Immature natural killer cell (primary cell): Measurements from ENCODE around the gene APBA2. TPM values are rescaled to one million over a fixed set of nuclear protein-coding genes. Genes with fewer than 3 reads are reported as not detected.
"Not testable (repeated sequence)": the region's sequence is repeated elsewhere in the genome, so short reads cannot be mapped to it uniquely, and the experiment has no call there.

Source experiments
- DNase-seq, 3 donors: peaks; one replicate each; pipeline ENCODE4 v3.0.0; 2022; ENCODE audit warnings: mixed read lengths in 1 of 3
- H3K27ac Mint-ChIP-seq, 6 donors: one replicate each; pipeline ENCODE4 v1.8.0; 2020; ENCODE audit warnings: mixed read lengths in 6 of 6, mild to moderate bottlenecking in 5 of 6, inconsistent platforms in 4 of 6, moderate library complexity in 3 of 6
- H3K27me3 Mint-ChIP-seq, 3 donors: one replicate each; pipeline ENCODE4 v1.8.0; 2020 to 2021; ENCODE audit warnings: low read depth in 3 of 3, mild to moderate bottlenecking in 3 of 3, mixed read lengths in 3 of 3, moderate library complexity in 3 of 3, inconsistent platforms in 1 of 3
- H3K36me3 Mint-ChIP-seq, 3 donors: one replicate each; pipeline ENCODE4 v1.8.0; 2020; ENCODE audit warnings: mixed read lengths in 3 of 3, inconsistent platforms in 2 of 3, mild to moderate bottlenecking in 2 of 3
- H3K4me1 Mint-ChIP-seq, 2 donors: one replicate each; pipeline ENCODE4 v1.8.0; 2020; ENCODE audit warnings: inconsistent platforms in 2 of 2, mild to moderate bottlenecking in 2 of 2, mixed read lengths in 2 of 2, moderate library complexity in 1 of 2
- H3K4me3 Mint-ChIP-seq, 5 donors: one replicate each; pipeline ENCODE4 v1.8.0; 2020; ENCODE audit warnings: mild to moderate bottlenecking in 5 of 5, mixed read lengths in 5 of 5, inconsistent platforms in 3 of 5, moderate library complexity in 3 of 5
- H3K9me3 Mint-ChIP-seq, 6 donors: one replicate each; pipeline ENCODE4 v1.8.0; 2020; ENCODE audit warnings: mild to moderate bottlenecking in 6 of 6, mixed read lengths in 6 of 6, inconsistent platforms in 4 of 6, moderate library complexity in 3 of 6
- polyA plus RNA-seq, 3 donors: library from polyadenylated mRNA; unstranded; fragments of 300-500 nt; fragmentation: Illumina TruSeq; gene quantifications; one replicate each; pipeline ENCODE4 v1.2.3, GENCODE V29; 2021

The APBA2 gene
- polyA plus RNA-seq, 3 donors from 2014 or later = 24.4 to 68.7 (median 25.4) TPM

GRCh38 chr15:28885128-28885629 lies 595 bp upstream of the APBA2 start:
- H3K4me1 Mint-ChIP-seq = peaks cover 31 to 34% of the 10 kb centered on the region in 2 donors
- no peak for DNase-seq
- H3K9me3 Mint-ChIP-seq = no peaks in the 10 kb centered on the region
- peak overlapping the region; percentile 58 to 76 (median 66) for H3K4me3 Mint-ChIP-seq
- H3K27me3 Mint-ChIP-seq = peaks cover 0 to 2% (median 0%) of the 10 kb centered on the region in 3 donors
- H3K36me3 Mint-ChIP-seq = no peaks in the 10 kb centered on the region
- peak overlapping the region in 1 of 6 donors; percentile 34 for H3K27ac Mint-ChIP-seq

DNA sequence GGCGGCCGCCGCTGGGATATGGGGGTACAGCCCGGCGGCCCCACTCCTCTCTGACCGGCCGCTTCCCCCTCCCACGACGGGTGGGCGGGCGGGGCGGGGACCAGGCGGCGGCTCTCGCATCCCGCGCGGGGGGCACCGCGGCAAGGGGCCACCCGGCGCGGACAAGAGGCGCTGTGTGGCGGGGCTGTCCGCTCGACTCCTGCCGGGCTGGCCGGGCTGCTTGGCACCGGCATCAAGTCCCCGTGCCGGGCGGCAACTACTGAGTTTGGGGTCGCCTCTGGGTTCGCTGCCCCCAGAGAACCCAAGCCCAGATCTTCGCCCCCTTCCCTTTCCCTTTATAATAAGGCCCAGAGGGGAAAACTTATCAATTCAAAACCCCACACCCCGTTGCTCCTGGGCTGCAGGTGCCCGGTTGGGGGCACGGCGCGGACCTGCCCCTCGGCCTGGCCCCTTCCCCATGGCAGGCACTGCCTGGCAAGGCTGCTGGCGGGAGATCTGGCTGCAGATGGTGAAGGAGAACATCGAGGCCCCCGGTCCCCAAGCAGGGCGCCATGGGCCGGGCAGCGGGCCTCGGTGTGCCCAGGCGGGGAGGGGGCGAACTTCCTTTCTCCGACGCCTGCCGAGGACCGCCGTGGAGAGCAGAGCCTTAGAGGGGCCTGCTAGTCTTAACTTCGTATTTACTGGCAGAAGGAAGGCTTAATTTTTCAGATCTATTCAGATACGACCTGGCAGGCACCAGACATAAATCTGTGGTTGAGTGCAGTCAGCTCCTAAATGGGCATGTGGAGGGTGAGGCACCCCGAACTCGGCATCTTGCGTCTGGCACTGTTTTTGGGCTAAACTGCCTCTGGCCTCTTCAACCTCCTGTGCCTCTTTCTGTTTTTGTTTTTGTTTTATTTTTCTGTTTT lies 911 bp downstream of the APBA2 start:
- H3K4me1 Mint-ChIP-seq = peaks cover 46 to 49% of the 10 kb centered on the region in 2 donors
- no peak for DNase-seq

DNA sequence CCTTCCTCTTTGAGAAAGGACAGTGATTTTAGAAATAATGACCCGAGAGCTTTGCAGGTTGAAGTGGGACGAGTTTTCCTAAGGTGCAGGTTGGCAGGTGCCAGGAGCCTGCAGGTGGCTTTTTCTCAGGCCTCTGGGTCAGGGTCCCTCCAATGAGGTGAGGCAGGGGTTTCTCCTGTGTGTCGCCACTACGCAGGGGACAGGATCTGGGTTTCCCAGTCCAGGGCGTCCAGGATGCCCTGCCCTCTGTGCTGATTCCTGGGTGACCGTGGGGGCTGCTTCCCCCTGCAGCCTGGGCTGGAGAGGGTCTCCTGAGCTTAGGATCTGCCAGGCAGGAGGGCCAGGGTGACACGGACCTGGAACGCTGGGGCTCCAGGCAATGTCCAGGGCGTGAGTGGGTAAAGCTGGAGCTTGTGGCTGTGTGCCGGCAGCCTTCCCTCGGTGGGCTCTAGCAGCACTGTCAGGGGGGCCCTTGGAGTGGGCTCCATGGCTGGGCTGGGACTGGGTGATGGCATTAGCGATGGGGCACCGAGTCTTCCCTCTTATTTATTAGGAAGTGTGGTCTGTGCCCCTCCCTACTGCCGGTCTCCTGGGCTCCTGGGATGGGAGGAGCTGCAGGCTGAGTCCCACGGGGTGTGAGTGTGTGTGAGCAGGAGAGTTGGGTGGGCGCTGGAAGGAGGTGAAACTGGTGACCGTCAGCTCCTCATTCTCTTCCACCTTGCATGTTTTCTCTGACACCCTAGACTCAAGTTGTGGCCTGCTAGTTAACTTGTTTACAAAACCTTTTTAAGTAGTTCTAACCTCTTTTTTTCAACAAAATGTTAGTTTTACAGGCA lies 1.8 kb downstream of the APBA2 start:
- H3K36me3 Mint-ChIP-seq = no peaks in the 10 kb centered on the region
- DNase-seq = no peak
- H3K9me3 Mint-ChIP-seq = no peaks in the 10 kb centered on the region
- H3K27ac Mint-ChIP-seq = peak overlapping the region; percentile 44 to 89 (median 74)
- peaks cover 0 to 2% (median 1%) of the 10 kb centered on the region in 3 donors for H3K27me3 Mint-ChIP-seq
- peaks cover 52 to 54% of the 10 kb centered on the region in 2 donors for H3K4me1 Mint-ChIP-seq
- peak overlapping the region; percentile 80 to 89 (median 88) for H3K4me3 Mint-ChIP-seq

More for the DNA sequence above, 911 bp downstream of the APBA2 start:
- H3K27me3 Mint-ChIP-seq = peaks cover 0 to 2% (median 1%) of the 10 kb centered on the region in 3 donors
- no peaks in the 10 kb centered on the region for H3K36me3 Mint-ChIP-seq
- H3K9me3 Mint-ChIP-seq = no peaks in the 10 kb centered on the region
- peak overlapping the region; percentile 80 to 89 (median 88) for H3K4me3 Mint-ChIP-seq
- peak overlapping the region; percentile 34 to 89 (median 76) for H3K27ac Mint-ChIP-seq

DNA sequence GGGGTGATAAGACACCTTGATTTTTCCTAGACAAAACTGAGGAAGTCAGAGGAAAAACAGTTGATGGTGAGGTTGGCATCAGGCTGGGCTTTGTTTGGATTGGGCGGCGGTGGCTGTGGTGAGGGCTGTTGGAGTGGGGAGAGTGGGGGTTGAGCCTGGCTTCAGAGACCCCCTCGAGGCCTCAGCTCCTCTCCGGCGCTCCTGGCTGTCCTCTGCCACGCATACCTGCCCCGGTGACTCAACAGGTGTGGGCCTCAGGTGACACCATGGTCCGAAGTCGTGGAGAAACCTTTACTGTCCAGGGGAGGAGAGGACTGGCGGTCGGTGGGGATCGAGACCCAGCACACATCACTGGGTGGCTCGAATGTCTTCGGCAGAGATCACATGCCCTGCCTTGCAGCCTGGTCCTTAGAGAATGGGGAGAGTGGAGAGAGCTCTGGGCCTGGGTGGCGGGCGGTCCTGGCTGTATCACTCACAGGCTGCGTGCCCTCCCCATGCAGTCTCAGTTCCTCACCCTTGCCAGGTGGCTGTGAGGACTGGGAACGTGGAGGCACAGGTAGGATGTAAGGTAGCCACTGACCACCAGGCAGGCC lies 2.6 kb downstream of the APBA2 start:
- peak overlapping the region in 5 of 6 donors; percentile 50 to 74 (median 67) for H3K27ac Mint-ChIP-seq
- H3K4me3 Mint-ChIP-seq = peak overlapping the region; percentile 80 to 89 (median 88)
- no peaks in the 10 kb centered on the region for H3K36me3 Mint-ChIP-seq
- peaks cover 58 to 62% of the 10 kb centered on the region in 2 donors for H3K4me1 Mint-ChIP-seq
- H3K9me3 Mint-ChIP-seq = no peaks in the 10 kb centered on the region
- H3K27me3 Mint-ChIP-seq = peaks cover 0 to 2% (median 1%) of the 10 kb centered on the region in 3 donors
- no peak for DNase-seq

DNA sequence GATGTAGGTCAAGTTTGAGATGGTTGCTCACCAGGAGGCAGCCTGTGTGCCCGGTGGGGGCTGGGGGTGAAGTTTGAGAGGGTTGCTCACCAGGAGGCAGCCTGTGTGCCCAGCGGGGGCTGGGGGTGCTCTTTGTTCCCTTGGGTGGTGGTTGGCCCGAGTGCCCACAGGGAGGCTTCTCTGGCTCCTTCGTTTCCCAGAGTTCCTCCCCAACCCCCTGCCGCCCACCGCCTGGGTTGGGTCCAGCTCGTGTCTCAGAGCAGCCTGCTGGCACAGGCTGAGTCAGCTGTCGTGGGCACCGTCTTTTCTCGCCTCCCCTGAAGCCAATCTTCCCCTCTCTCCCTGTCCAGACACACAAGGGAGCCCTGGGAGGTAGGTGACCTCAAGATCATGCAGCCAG lies 3.1 kb downstream of the APBA2 start:
- H3K4me1 Mint-ChIP-seq = peaks cover 58 to 64% of the 10 kb centered on the region in 2 donors

DNA sequence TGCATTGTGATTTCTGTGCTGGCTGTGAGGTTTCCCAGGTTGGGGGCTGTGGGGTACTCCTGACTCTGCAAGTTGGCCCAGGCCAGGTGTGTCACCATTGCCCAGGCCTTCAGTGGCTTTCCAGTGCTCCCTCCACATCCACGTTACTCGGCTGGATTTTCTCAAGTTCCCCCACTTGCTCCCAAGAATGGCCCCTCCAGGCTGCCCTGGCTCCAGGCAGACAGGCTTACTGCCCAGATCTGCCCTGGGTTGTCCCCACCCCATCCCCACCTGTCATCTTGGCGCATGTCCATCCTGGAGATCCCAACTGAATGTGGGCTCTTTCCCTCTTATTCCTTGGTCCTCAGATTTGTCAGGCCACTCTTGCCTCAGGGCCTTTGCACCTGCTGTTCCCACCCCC lies 3.6 kb downstream of the APBA2 start:
- Mint-ChIP-seq H3K27ac (peak overlapping the region; percentile 64 to 90 (median 84)), H3K4me1 (peaks cover 58 to 65% of the 10 kb centered on the region in 2 donors), H3K4me3 (peak overlapping the region in 4 of 5 donors; percentile 7 to 45 (median 18)), H3K27me3 (peaks cover 0 to 3% (median 2%) of the 10 kb centered on the region in 3 donors), H3K36me3 (no peaks in the 10 kb centered on the region), H3K9me3 (no peaks in the 10 kb centered on the region)
- DNase-seq = no peak

More for the DNA sequence above, 3.1 kb downstream of the APBA2 start:
- no peak for DNase-seq
- Mint-ChIP-seq H3K9me3 (no peaks in the 10 kb centered on the region), H3K27ac (peak overlapping the region in 3 of 6 donors; percentile 21 to 50 (median 35)), H3K4me3 (peak overlapping the region in 2 of 5 donors; percentile 15 to 39), H3K36me3 (no peaks in the 10 kb centered on the region), H3K27me3 (peaks cover 0 to 3% (median 2%) of the 10 kb centered on the region in 3 donors)

GRCh38 chr15:28889871-28890270 lies 4.1 kb downstream of the APBA2 start:
- DNase-seq, H3K9me3 Mint-ChIP-seq, H3K36me3 Mint-ChIP-seq, H3K27me3 Mint-ChIP-seq: not testable (repeated sequence)
- peaks cover 58 to 66% of the 10 kb centered on the region in 2 donors for H3K4me1 Mint-ChIP-seq
- H3K27ac Mint-ChIP-seq = peak overlapping the region; percentile 64 to 90 (median 84)
- peak overlapping the region; percentile 7 to 45 (median 8) for H3K4me3 Mint-ChIP-seq

DNA sequence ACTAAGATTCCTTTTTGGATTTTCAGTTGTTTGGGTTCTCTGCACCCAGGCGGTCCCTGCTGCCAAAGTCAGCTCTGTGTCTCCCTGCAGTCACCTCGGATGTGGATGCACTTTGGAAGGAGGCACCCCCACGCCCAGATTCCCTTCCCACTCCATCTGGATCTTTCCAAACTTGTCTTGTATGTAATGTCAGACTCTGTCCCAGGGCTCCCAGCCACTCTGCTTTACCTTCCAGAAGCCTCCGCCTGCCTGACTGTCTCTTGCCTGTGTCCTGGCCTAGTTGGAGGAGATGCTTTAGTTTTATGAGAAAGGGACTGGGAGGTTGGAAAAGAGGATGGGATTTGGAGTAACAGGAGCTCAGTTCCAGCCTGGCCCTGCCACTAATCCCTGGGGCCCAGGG lies 4.5 kb downstream of the APBA2 start:
- peak overlapping the region; percentile 78 to 90 (median 85) for H3K27ac Mint-ChIP-seq
- not testable (repeated sequence) for H3K9me3 Mint-ChIP-seq, H3K27me3 Mint-ChIP-seq, H3K36me3 Mint-ChIP-seq, DNase-seq
- H3K4me3 Mint-ChIP-seq = peak overlapping the region; percentile 19 to 54 (median 49)
- peaks cover 58 to 66% of the 10 kb centered on the region in 2 donors for H3K4me1 Mint-ChIP-seq

GRCh38 chr15:28890711-28891495 lies 5.1 kb downstream of the APBA2 start:
- no peaks in the 10 kb centered on the region for H3K9me3 Mint-ChIP-seq

GRCh38 chr15:28891588-28891987 lies 5.8 kb downstream of the APBA2 start:
- no peak for DNase-seq
- Mint-ChIP-seq H3K27ac (peak overlapping the region in 4 of 6 donors; percentile 85 to 90 (median 88)), H3K36me3 (no peaks in the 10 kb centered on the region), H3K9me3 (no peaks in the 10 kb centered on the region), H3K4me3 (no peak overlapping the region), H3K27me3 (peaks cover 0 to 4% (median 2%) of the 10 kb centered on the region in 3 donors), H3K4me1 (peaks cover 58 to 66% of the 10 kb centered on the region in 2 donors)

More at GRCh38 chr15:28890711-28891495, 5.1 kb downstream of the APBA2 start:
- DNase-seq = peak in 2 of 3 donors; percentile 22 to 25
- peak overlapping the region; percentile 78 to 90 (median 85) for H3K27ac Mint-ChIP-seq
- H3K4me3 Mint-ChIP-seq = peak overlapping the region; percentile 18 to 54 (median 49)
- peaks cover 0 to 4% (median 2%) of the 10 kb centered on the region in 3 donors for H3K27me3 Mint-ChIP-seq
- H3K4me1 Mint-ChIP-seq = peaks cover 58 to 66% of the 10 kb centered on the region in 2 donors
- H3K36me3 Mint-ChIP-seq = no peaks in the 10 kb centered on the region

DNA sequence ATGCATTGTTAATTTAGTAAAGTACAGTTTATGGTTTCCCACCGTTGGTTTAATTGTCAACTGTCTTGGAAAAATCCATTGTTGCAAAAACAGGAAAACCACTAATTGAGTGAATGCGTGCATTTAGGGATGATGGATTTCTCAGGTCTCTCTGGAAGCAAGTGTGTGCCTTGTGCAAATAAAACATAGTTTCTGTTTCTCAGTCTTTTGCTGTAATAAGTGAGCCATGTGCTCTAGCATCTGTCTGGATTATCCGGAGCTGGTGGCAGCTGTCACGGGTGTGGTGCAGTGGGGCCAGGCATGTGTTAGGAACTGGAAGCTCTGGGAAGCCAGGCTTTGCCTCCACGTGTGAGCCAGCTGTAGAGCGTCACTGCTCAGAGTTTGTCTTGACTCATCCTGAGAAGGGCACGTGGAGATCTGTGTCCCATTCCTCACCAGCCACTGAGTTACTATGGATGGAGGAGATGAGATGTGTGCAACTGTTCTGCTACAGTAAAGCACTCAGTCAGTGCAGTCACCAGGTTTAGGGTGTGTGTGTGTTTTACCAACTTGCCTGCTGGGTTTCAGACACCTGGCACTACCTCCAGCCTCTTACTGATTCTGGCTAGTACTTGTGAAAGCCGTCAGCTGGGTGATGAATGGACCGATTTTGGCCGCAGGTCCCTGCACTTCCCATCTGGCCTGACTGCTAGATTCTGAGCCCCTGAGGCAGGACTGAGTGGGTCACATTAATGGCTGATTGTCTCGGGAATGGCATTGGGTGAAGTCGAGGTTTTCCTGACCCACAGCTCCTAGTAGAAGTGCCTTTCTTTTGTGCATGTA lies 7.2 kb downstream of the APBA2 start:
- Mint-ChIP-seq H3K9me3 (no peaks in the 10 kb centered on the region), H3K36me3 (no peaks in the 10 kb centered on the region), H3K4me1 (peaks cover 57 to 63% of the 10 kb centered on the region in 2 donors), H3K27me3 (peaks cover 0 to 4% (median 2%) of the 10 kb centered on the region in 3 donors), H3K4me3 (no peak overlapping the region), H3K27ac (peak overlapping the region in 2 of 6 donors; percentile 5 to 70)
- DNase-seq = no peak

DNA sequence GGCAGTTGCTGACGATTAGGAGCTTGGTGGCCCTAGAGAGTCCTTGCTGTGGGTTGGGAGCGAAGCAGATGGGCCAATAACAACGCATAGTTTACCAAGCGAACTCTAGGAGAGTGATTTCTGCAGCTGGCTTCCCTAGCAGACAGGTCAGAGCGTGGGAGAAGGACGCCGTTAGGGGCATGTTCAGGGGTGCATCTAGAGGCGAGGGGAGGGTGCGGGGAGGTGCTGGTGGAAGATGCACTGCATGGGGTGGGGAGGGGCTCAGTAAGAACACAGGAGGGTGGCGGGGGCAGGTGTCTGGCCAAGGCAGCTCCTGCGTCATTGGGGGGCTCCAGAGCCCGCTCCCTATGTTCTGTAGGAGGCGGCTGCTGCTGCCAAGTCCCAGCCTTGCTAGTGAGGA lies 8.9 kb downstream of the APBA2 start:
- Mint-ChIP-seq H3K36me3 (peaks cover 0 to 3% (median 0%) of the 10 kb centered on the region in 3 donors), H3K27me3 (peaks cover 0 to 4% (median 2%) of the 10 kb centered on the region in 3 donors), H3K4me1 (peaks cover 53 to 59% of the 10 kb centered on the region in 2 donors), H3K9me3 (no peaks in the 10 kb centered on the region), H3K27ac (no peak overlapping the region), H3K4me3 (no peak overlapping the region)
- DNase-seq = no peak
